HG03196 (cell line): ENCODE measurements around the gene SASS6.

Experiments
- ATAC-seq: cut with Tn5 transposase; IDR thresholded peaks from one replicate; pipeline ENCODE4 v1.9.1; 2021; ENCODE audit not compliant: unreplicated experiment

SASS6 gene, protein sequence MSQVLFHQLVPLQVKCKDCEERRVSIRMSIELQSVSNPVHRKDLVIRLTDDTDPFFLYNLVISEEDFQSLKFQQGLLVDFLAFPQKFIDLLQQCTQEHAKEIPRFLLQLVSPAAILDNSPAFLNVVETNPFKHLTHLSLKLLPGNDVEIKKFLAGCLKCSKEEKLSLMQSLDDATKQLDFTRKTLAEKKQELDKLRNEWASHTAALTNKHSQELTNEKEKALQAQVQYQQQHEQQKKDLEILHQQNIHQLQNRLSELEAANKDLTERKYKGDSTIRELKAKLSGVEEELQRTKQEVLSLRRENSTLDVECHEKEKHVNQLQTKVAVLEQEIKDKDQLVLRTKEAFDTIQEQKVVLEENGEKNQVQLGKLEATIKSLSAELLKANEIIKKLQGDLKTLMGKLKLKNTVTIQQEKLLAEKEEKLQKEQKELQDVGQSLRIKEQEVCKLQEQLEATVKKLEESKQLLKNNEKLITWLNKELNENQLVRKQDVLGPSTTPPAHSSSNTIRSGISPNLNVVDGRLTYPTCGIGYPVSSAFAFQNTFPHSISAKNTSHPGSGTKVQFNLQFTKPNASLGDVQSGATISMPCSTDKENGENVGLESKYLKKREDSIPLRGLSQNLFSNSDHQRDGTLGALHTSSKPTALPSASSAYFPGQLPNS

DNA sequence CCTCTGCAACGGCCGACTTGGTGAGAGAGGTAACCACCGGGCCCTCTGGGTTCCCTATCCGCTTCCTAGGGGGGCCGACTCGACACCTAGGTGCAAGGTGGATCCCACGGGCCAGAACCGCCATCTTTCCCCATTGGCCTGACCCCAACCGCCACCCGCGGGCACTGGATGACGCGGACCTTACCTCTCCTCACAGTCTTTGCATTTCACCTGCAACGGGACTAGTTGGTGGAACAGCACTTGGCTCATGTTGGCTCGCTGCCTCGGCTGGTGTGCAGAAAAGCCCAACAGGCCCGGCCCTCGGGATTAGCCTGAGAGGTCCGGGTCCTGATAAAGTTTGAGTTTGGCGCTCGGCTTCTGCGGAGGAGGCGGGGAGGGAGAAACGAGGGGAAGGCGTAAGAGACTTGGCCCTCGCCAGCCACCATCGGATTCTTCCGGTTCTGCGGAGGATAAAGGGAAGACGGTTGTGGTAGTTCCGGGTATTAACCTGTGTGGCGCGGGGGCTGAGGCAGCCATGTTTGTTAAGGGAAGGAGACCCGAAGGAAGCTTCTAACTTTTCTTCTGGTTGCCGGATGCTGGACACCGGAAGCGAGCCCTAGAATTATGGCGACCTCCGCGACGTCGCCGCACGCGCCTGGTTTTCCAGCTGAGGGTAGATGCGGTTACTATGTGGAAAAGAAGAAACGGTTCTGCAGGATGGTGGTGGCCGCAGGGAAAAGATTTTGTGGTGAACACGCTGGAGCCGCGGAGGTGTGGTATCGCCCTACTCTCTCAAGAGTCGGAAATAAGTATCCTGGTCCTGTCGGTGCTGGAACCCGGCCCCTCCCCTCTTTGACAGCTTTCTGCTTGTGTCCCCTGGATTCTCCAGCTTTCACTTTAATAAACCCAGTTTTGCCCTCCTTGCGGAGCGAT lies at the start of gene SASS6, which contains the start of gene TRMT13:
TSS of gene SASS6 (minus strand) at position 365 of the 912 bp plus-strand sequence. CDS start at position 249, 116 bp downstream.
TSS of gene TRMT13 (plus strand) at position 598 of the 912 bp plus-strand sequence. CDS start at position 604, 6 bp downstream.
- ATAC-seq, result peak; percentile 91

DNA sequence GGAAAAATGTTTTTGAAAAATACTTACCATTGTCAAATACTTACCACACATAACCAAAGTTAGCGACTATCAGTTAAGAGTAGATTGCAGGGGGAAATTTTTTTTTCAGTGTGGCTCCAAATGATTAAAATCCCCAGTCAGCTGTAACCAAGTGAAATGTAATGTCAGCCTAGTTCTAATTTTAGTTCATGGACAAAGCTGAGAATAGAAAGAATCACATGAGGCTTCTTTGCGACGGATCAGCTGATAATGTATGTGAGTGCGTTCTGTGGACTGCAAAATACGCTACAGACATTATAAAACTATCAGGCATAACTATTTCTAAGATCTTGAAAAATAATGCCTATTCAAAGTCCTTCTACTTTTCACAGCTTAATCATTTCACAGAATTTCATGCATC lies 45.4 kb upstream of the SASS6 start, which contains the start of gene LRRC39:
TSS of gene LRRC39 (minus strand) at position 166 of the 400 bp plus-strand sequence. CDS start 9,740 bp downstream, outside the sequence.
- no peak for ATAC-seq

DNA sequence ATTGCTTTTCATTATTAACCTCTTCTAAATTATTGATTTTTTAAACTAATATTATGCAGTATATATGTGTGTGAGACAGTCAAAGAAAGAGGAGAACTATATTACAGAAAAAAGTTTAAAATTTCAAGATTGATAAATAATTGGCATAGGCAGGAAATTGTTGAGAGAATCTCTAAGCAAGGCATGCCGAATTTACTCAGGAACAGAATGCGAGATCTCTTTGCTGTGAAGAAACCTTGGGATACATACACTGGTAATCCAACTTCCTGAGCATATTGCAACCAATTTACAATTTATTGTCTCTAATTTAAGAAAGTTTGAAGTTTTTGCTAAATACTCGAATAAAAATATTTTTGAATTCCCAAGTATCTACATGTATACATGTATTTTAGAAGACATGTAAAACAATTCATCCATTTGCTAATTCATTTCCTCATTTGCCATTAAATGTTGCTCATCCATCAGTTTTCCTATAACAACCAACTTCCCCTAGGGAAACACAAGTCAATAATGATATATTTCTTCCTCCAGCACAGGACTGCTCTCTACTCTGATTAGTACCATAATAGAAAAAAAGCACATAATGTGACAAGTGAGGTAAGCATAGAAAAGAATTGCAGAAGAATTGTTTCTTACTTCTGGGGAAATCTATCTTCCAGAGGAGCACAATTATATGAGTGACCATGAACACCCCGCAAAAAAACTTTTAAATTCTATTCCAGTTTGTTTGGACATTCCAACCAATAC lies 44.7 kb upstream of the SASS6 start:
- no peak for ATAC-seq

DNA sequence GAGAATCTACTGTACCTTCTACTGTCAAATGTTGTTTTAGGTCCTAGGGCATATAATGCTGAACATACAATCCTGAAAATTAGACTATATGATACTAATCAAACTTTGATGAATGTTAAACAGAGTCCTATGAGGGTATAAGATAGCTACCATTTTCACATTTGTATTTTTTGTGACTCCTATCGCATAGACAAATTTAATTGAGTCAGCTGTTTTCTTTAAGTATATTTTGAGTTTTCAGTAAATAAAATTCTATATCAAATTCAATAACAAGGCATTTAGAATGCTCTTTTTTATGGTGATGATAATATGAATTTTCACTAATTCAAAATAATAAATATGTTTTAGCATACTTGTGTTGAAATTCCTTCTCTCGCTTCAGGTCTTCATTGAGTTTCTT lies 35.3 kb upstream of the SASS6 start:
- no peak for ATAC-seq

DNA sequence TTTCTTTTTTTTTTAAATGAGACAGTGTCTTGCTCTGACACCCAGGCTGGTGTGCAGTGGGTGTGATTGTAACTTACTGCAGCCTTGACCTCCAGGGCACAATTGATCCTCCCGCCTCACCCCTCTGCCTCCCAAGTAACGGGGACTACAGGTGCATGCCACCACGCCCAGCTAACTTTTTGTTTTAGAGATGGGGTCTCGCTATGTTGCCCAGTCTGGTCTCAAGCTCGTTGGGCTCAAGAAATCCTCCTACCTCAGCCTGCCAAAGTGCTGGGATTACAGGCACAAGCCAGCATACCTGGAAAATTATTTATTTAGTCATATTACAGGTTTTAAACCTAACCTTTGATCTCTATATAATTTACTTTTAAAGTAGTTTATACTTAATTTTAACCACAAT lies 32.0 kb upstream of the SASS6 start:
- no peak for ATAC-seq

DNA sequence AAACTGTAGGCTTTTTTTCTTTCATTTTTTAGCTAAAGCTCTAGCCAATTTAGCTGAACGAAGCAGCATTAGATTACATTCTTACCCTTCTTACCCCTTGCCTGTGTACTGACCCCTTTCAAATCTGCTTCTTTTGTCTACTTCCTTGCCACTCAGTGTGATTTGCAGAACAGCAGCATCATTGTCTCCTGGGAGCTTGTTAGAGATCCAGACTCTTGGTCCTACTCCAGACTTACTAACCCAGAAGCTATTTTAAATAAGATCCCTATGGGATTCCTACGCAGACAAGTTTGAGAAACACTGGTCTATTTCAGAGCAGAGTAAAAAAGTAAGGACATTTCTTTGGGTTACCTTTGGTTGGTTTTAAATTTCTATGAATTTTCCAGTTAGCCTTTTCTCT lies 31.5 kb upstream of the SASS6 start:
- ATAC-seq, result no peak

DNA sequence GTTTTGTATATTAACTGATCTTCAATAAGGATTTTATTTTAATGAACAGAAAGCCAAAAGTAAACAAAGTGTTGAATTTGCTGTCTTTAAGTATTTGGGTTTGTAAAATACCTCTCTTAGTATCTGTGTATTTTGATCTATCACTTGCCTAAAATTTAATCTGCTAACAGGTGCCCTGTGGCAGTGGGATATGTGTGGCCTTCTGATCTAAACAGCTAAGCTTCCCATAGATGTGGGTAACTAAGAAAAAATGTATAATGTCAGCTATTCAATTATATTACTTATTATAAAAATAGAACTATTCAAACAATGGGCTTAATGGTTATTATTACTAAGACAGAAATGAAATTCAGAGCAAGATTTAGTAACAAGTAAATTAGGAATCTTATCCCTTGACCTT lies 30.2 kb upstream of the SASS6 start:
- no peak for ATAC-seq

DNA sequence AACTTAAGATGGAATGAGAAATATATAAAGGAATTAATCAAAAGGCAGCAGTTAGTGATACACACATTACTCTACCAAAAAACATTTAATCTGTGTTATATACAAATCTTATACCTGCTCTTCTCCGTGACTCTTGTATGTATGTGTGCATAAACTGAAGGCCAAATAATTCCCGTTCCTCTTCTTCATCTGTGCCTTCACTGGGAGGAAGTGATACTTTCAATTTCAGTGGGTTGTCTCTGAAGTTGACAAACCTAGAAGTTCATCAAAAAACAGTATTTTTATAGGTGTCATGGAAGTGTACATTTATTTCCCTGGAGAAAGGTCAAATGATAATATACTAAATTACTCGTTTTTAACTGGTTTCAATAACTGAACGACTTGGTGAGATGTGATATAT lies 19.5 kb upstream of the SASS6 start:
- ATAC-seq, result no peak

DNA sequence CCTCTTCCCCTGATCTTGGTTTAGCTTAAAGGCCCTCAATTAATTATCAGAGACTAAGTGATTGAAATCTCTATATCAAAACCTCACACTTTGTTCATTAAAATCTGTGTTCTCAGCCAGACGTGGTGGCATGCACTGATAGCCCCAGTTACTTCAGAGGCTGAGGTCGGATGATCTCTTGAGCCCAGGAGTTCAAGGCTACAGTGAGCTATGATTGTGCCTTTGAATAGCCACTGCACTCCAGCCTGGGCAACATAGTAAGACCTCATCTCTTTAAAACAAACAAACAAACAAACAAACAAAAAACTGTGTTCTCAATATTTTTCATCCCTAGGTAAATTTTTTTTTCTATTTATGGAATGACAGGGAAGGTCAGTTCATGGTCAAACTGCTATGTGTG lies 18.9 kb upstream of the SASS6 start:
- ATAC-seq, result no peak

DNA sequence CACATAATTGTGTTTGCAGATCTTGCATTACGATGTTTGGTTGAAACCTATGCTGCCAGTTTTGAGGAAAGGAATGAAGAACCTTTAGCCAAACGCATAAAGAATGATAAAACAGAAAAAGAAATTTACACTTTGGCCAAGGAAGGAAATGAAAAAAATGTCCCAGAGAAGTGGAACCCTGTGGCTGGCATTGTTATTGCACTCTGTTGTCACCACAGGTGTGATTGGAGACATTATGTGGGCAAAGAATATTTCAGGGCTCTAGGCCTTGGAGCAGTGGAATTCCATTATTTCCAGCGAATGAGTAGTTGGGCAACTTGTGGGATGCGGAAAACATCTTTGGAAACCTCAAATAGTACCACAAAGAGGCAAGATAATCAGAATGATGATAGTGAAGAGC lies 15.1 kb upstream of the SASS6 start:
- ATAC-seq, result no peak

DNA sequence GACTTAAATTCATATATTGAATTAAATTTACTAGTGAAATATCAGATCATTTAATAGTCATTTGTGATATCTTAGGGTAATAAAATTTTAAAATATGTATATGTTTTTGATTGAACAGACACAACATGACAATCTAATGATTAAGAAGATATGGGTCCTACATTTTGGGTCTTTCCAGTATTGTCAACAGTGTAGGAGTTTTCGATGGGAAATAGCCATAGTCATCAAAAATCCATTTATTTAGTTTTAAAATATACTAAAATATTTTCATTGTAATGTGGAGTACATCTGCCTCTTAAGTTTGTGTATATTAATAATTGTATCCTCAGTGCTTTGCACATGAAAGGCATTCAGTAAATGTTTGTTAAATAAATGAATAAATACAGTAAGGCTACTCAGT lies 14.2 kb upstream of the SASS6 start:
- ATAC-seq, result no peak

DNA sequence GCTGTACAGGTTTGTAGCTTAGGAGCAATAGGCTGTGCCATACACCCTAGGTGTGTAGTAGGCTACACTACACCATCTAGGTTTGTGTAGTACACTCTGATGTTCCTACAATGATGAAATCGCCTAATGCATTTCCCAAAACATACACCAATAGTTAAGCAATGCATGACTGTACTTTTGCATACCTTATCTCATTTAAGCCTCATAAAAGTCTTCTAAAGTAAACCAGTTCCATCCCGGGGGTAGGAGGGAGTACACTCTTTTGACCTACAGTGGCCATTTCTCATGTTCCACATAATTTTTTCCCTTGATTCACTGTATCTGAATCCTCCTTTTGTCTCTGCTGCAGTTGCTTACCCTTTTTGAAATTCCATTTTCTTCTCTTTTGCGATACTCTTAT lies 12.4 kb upstream of the SASS6 start:
- no peak for ATAC-seq

DNA sequence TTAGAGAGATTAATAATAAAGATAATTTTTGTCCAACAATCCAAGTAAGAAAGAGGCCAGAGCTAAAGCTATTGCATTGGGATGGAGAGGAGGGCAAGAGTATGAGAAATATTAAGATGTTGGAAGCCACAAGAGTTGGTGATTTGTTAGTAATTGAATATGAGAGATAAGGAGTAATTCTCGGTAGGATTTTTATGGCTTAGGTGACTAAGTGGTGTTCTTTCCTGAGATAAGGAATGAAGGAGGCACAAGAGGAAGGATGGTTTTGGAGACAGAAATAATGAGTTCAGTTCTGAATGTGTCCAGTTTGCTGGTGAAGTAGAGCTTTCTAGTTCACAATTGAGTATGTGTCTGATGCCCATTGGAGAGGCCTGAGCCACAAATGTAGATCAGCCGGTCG lies 9.6 kb upstream of the SASS6 start:
- no peak for ATAC-seq

DNA sequence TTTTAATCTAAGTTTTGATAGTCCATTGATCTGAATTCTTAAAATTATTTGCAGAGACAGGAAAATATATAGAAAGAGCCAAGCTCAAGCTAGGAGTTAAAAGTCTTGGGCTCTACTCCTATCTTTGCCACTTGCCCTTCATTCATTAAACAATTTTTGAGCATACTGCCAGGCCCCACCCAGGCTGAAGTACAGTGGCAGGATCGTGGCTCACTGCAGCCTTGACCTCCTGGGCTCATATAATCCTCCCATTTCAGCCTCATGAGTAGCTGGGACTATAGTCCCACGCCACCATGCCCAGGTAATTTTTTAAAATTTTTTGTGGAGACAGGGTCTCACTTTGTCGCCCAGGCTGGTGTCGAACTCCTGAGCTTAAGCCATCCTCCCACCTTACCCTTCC lies 8.5 kb upstream of the SASS6 start:
- no peak for ATAC-seq

DNA sequence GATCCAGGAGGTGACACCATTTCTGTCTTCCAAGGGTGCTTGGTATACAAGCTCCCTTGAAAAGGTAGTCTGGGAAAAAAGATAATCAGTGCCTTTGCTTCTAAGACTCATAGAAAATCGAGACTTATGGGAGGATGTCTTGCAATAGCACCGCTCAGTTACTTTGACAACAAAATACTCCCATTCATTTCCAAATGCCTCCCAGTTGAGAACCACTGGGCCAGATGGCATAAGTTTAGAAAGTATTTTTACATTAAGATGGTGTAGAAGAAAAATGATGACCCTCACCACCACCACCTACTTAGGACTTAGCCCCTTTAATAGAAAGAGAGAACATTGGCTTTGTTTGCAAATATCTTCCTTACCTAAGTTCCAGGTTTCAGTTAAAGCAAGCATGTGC lies 4.9 kb upstream of the SASS6 start:
- ATAC-seq, result no peak

DNA sequence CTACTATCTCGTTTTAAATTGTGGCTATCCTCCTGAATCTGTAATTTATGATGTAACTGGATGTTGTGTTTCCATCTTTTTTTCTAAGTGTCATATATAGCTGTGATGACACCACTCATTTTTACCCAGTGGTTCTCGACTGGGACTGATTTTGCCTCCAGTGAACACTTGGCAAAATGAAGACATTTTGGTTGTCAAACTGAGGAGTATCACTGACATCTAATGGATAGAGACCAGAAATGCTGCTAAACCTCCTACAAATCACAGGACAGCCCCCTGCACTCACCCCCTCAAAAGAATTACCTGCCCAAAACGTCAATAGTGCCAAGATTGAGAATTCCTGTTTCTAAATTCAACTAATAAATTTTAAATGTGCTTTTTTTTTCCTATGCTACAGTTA lies 2.1 kb upstream of the SASS6 start:
- ATAC-seq, result no peak

DNA sequence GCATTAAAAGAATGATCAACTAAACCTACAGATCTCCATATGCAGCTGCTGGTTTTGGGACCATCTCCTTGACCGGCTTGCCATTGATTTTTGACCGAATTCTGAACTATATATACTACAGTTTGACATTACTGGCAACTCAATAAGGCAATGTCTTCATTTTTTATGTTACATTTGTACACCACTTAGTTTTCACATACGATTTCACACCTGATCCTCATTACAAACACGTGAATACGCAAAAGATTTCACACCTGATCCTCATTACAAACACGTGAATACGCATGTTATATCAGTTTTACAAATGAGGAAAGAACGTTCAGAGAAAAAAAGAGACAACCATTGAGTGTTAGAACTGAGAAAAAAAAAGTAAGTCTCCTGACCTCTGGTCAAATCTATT lies 1.1 kb downstream of the SASS6 start:
- no peak for ATAC-seq

DNA sequence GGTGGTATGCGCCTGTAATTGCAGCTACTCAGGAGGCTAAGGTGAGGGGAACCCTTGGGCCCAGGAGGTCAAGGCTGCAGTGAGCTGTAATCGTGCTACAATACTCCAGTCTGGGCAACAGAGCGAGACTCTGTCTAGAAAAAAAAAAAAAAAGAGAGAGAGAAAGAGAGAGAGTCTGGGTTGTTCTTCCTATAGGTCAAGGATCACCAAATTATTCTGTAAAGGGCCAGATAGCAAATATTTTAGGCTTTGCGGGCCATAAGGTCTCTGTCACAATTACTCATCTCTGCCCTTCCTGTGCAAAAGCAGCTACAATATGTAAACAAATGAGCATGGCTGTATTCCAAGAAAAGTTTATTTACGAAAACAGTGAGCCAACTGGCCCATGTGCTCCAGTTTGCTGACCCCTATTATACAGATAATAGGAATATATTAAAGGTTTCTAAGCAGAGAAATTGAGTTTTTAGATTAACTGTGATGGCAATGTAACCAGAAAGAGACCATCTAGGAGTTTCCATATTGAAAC lies 2.1 kb downstream of the SASS6 start:
- ATAC-seq, result no peak

DNA sequence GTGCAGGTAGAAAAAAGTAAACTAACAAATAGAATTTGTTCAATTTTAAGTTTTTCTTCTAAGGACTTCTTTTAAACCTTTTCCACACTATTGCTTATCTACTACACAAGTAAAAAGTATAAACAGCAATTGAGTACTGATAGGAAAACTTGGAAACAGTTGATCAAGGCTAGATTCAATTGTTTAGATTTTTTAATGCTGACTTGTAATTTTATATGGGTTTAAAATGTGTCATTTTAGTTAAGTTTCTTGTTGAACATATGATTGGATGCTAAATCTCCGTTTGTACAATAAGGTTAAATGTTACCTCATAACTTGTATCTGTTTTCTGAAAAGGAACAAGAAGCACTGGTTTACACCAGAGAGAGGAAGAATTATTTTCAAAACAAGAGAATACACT lies 5.5 kb downstream of the SASS6 start:
- ATAC-seq, result no peak

DNA sequence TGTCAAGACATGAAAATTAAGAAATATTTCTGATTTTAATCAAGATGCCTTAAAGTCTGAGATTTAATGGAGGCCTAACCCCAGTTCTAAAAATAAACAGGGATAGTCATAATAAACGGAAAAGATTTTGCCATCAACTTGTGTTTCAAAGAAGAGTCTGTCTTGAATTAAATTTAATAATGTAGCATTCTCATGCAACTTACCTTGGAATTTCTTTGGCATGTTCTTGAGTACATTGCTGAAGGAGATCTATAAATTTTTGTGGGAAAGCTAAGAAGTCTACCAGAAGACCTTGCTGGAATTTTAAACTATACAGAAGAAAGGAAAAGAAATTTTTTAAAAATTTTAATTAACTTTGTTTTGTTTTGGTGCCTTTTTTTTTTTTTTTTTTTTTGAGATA lies 10.6 kb downstream of the SASS6 start:
- ATAC-seq, result no peak
